HCT116 (cell line): Measurements from ENCODE around the gene NBDY. TPM values are rescaled to one million over a fixed set of nuclear protein-coding genes. Genes with fewer than 3 reads are reported as not detected.

ENCODE experiments used
- ATAC-seq: fragments of 200-7000 bp; cut with Tn5 transposase; 2 replicates; pipeline ENCODE4 v1.9.1; 2020; ENCODE audit warnings: mild to moderate bottlenecking, moderate library complexity
- BruUV-seq: library from RNA; stranded (reverse); fragments of 400-500 nt; replicated peaks from 2 replicates; lab custom pipeline; 2021; lab: Mats Ljungman, UMichigan
- CTCF ChIA-PET: fragments of 300-600 bp; sonication (Branson Sonifier 250); formaldehyde crosslinking; loops from one replicate; lab custom pipeline; 2021; ENCODE audit warnings: antibody characterized with exemption; lab: Charles Lee
- POLR2A ChIA-PET: fragments of 300-600, 350-600 bp; sonication (Branson Sonifier 250); formaldehyde crosslinking; loops from one replicate; lab custom pipeline; 2021; ENCODE audit warnings: antibody characterized with exemption; lab: Charles Lee
- RAD21 ChIA-PET, 2 experiments: fragments of 300-600 bp; sonication (Branson Sonifier 250); formaldehyde crosslinking; loops; one replicate each; lab custom pipeline; 2023; ENCODE audit warnings: low total read pairs in 2 of 2; ENCODE audit not compliant: uncharacterized antibody in 2 of 2, unreplicated experiment in 2 of 2, low non-redundant PET in 1 of 2; lab: Charles Lee
- DNase-seq: peaks from one replicate; pipeline ENCODE4 v3.0.0-alpha.2; 2010; ENCODE audit warnings: low read depth, low spot score
- H2AFZ ChIP-seq: fragments of 200-600 bp; shearing (Covaris generic), sonication (generic); 2 replicates; pipeline ENCODE4 v1.6.1; 2017; ENCODE audit warnings: low read depth, mixed run types, mixed read lengths, antibody characterized with exemption, low read length; ENCODE audit not compliant: poor library complexity, severe bottlenecking
- H3K27ac ChIP-seq: 2 replicates; pipeline ENCODE4 v1.5.1; 2012; ENCODE audit warnings: low read depth, low read length
- H3K27me3 ChIP-seq: fragments of 200-600 bp; sonication (generic); 2 replicates; pipeline ENCODE4 v1.6.1; 2016; ENCODE audit warnings: mixed run types, low read length, mixed read lengths; ENCODE audit not compliant: insufficient read depth
- H3K36me3 ChIP-seq, 2 experiments: fragments of 200-500 bp in 1 of 2; fragments of 200-600 bp in 1 of 2; sonication (Bioruptor generic) in 1 of 2; sonication (generic) in 1 of 2; 2 replicates each; pipeline versions ENCODE4 v1.5.1 to v1.6.1; 2014 to 2016; ENCODE audit warnings: low read length in 2 of 2, inconsistent platforms in 1 of 2, mixed read lengths in 1 of 2, mixed run types in 1 of 2; ENCODE audit not compliant: insufficient read depth in 2 of 2, control insufficient read depth in 1 of 2
- H3K4me1 ChIP-seq, 2 experiments: fragments of 200-600 bp in 1 of 2; sonication (generic) in 1 of 2; 2 replicates each; pipeline versions ENCODE4 v1.5.1 to v1.6.1; 2012 to 2017; ENCODE audit warnings: low read length in 2 of 2, inconsistent platforms in 1 of 2, mild to moderate bottlenecking in 1 of 2, mixed read lengths in 1 of 2, mixed run types in 1 of 2, moderate library complexity in 1 of 2; ENCODE audit not compliant: insufficient read depth in 2 of 2, control insufficient read depth in 1 of 2
- H3K4me2 ChIP-seq: fragments of 200-600 bp; sonication (generic); 2 replicates; pipeline ENCODE4 v1.6.1; 2017; ENCODE audit warnings: mixed run types, low read length, mixed read lengths
- H3K4me3 ChIP-seq, 2 experiments: fragments of 200-600 bp in 1 of 2; sonication (generic) in 1 of 2; replicated peaks in 1 of 2; 2 replicates each; pipeline ENCODE4 v1.5.1; 2011 to 2016; ENCODE audit warnings: low read length in 2 of 2, control low read depth in 1 of 2, low read depth in 1 of 2, mild to moderate bottlenecking in 1 of 2, mixed read lengths in 1 of 2, mixed run types in 1 of 2
- H3K79me2 ChIP-seq: fragments of 200-600 bp; sonication (generic); 2 replicates; pipeline ENCODE4 v1.6.1; 2017; ENCODE audit warnings: mild to moderate bottlenecking, mixed run types, low read length, moderate library complexity, mixed read lengths; ENCODE audit not compliant: insufficient read depth
- H3K9ac ChIP-seq: fragments of 200-600 bp; sonication (generic); 2 replicates; pipeline ENCODE4 v1.6.1; 2016; ENCODE audit warnings: low read length, mixed read lengths
- H3K9me2 ChIP-seq: fragments of 200-600 bp; sonication (generic), shearing (Covaris generic); 2 replicates; pipeline ENCODE4 v1.6.1; 2017; ENCODE audit warnings: mixed run types, mild to moderate bottlenecking, moderate library complexity; ENCODE audit not compliant: insufficient read depth
- H3K9me3 ChIP-seq, 2 experiments: fragments of 200-500 bp in 1 of 2; fragments of 200-600 bp in 1 of 2; sonication (Bioruptor generic) in 1 of 2; sonication (generic) in 1 of 2; 2 replicates each; pipeline ENCODE4 v1.6.1; 2014 to 2017; ENCODE audit warnings: low read length in 2 of 2, mixed read lengths in 2 of 2, inconsistent platforms in 1 of 2, low read depth in 1 of 2, mild to moderate bottlenecking in 1 of 2, mixed run types in 1 of 2, moderate library complexity in 1 of 2; ENCODE audit not compliant: control insufficient read depth in 1 of 2, insufficient read depth in 1 of 2
- H4K20me1 ChIP-seq: fragments of 200-600 bp; sonication (generic), shearing (Covaris generic); 2 replicates; pipeline ENCODE4 v1.6.1; 2017; ENCODE audit warnings: mixed run types, mild to moderate bottlenecking, moderate library complexity; ENCODE audit not compliant: insufficient read depth
- ATF3 ChIP-seq: IDR thresholded peaks from 2 replicates; pipeline ENCODE4 v1.6.1; 2012
- CBX3 ChIP-seq: IDR thresholded peaks from 2 replicates; pipeline ENCODE4 v1.6.1; 2012; ENCODE audit warnings: low read depth
- CEBPB ChIP-seq: IDR thresholded peaks from 2 replicates; pipeline ENCODE4 v1.6.1; 2012; ENCODE audit warnings: low read depth
- CTCF ChIP-seq, 3 experiments: fragments of 200-600 bp in 1 of 3; sonication (generic) in 1 of 3; IDR thresholded peaks in 2 of 3; conservative IDR thresholded peaks in 1 of 3; 2 replicates each; pipeline ENCODE4 v1.5.1; 2012 to 2017; ENCODE audit warnings: low read depth in 2 of 3, low read length in 2 of 3, antibody characterized with exemption in 1 of 3, borderline replicate concordance in 1 of 3, control low read depth in 1 of 3, mild to moderate bottlenecking in 1 of 3, mixed read lengths in 1 of 3, mixed run types in 1 of 3, moderate library complexity in 1 of 3; ENCODE audit not compliant: insufficient read depth in 1 of 3
- EGR1 ChIP-seq: IDR thresholded peaks from 2 replicates; pipeline ENCODE4 v1.6.1; 2012; ENCODE audit warnings: low read depth
- ELF1 ChIP-seq: IDR thresholded peaks from 2 replicates; pipeline ENCODE4 v1.6.1; 2012; ENCODE audit warnings: low read depth, borderline replicate concordance
- EZH2 ChIP-seq: fragments of 200-600 bp; sonication (generic); IDR thresholded peaks from 2 replicates; pipeline ENCODE4 v1.6.1; 2017; ENCODE audit warnings: antibody characterized with exemption, mixed run types
- EZH2phosphoT487 ChIP-seq: fragments of 200-600 bp; IDR thresholded peaks from 2 replicates; pipeline ENCODE4 v1.6.1; 2018; ENCODE audit warnings: antibody characterized with exemption, borderline replicate concordance
- POLR2A ChIP-seq: IDR thresholded peaks from 2 replicates; pipeline ENCODE4 v1.7.0; 2011; ENCODE audit warnings: borderline replicate concordance; ENCODE audit not compliant: insufficient read depth, insufficient read length; ENCODE audit errors: extremely low read depth
- RAD21 ChIP-seq: IDR thresholded peaks from 2 replicates; pipeline ENCODE4 v1.6.1; 2012; ENCODE audit warnings: low read depth, mild to moderate bottlenecking
- SIN3A ChIP-seq: IDR thresholded peaks from 2 replicates; pipeline ENCODE4 v1.6.1; 2012; ENCODE audit warnings: low read depth
- SP1 ChIP-seq: IDR thresholded peaks from 2 replicates; pipeline ENCODE4 v1.6.1; 2012; ENCODE audit warnings: low read depth
- SRF ChIP-seq: IDR thresholded peaks from 2 replicates; pipeline ENCODE4 v1.6.1; 2012; ENCODE audit warnings: low read depth
- YY1 ChIP-seq: IDR thresholded peaks from 2 replicates; pipeline ENCODE4 v1.6.1; 2011; ENCODE audit warnings: low read length, low read depth, moderate library complexity, mild to moderate bottlenecking; ENCODE audit not compliant: insufficient replicate concordance; ENCODE audit errors: extremely low read depth
- ZNF274 ChIP-seq: fragments of 200-500 bp; sonication (Bioruptor generic); IDR thresholded peaks from 2 replicates; pipeline ENCODE4 v1.6.1; 2014; ENCODE audit warnings: mild to moderate bottlenecking, low read depth, low read length, inconsistent platforms
- intact Hi-C: fragments of 100-400 bp; cut with micrococcal nuclease; formaldehyde crosslinking; loops from 2 replicates; pipeline ENCODE4 v1.10.0; 2022
- total RNA-seq: library from RNA; stranded (reverse); gene quantifications from one replicate; pipeline ENCODE4 v1.2.1, GENCODE V29; 2021; ENCODE audit not compliant: unreplicated experiment

The NBDY gene
- total RNA-seq, 1 experiment from 2014 or later, result 65.6 TPM

- no peaks in the 10 kb centered on the region for H3K4me1 ChIP-seq
- H3K9ac ChIP-seq, result no peak overlapping the region
- H3K27me3 ChIP-seq, result no peaks in the 10 kb centered on the region
- DNase-seq (no peak), ATAC-seq (no peak)
- TF ChIP-seq POLR2A (no peak), EGR1 (no peak), ATF3 (no peak), RAD21 (no peak), YY1 (no peak), EZH2 (no peak), SP1 (no peak), ELF1 (no peak), SIN3A (no peak), EZH2phosphoT487 (no peak), CTCF (IDR thresholded peaks at IDR 0.05 in 2 of 3, conservative IDR thresholded peaks at IDR 0.05 in 1 of 3; ENCODE audit: borderline replicate concordance in 1 of 3, insufficient read depth in 1 of 3, low read depth in 2 of 3, low read length in 2 of 3) (no peak), ZNF274 (no peak), CBX3 (no peak), SRF (no peak), CEBPB (no peak)
- RAD21 ChIA-PET, result no interaction called here
- intact Hi-C loops, result no loop called here
- no peaks in the 10 kb centered on the region for H3K9me3 ChIP-seq
- no peak overlapping the region for H3K4me2 ChIP-seq
- H4K20me1 ChIP-seq, result no peaks in the 10 kb centered on the region
- no peaks in the 10 kb centered on the region; the same call in 1 of the 2 replicates for H3K79me2 ChIP-seq
- POLR2A ChIA-PET, result no interaction called here
- no peak overlapping the region for H2AFZ ChIP-seq
- no TSS peak for BruUV-seq
- H3K27ac ChIP-seq, result no peak overlapping the region
- no peak overlapping the region for H3K4me3 ChIP-seq
- CTCF ChIA-PET, result no interaction called here
- no peaks in the 10 kb centered on the region; a peak in 1 of 4 replicates for H3K36me3 ChIP-seq
- no peaks in the 10 kb centered on the region for H3K9me2 ChIP-seq
These were observed 84.3 kb downstream of the NBDY start for GRCh38 chrX:56813318-56813837.
